GM18505 (cell line): ENCODE measurements around the gene IFT27.

ENCODE experiments used
- ATAC-seq: cut with Tn5 transposase; IDR thresholded peaks from one replicate; pipeline ENCODE4 v1.9.1; 2021; ENCODE audit not compliant: unreplicated experiment
- POLR2A ChIP-seq: IDR thresholded peaks from 4 replicates; pipeline ENCODE4 v1.6.1; 2011; ENCODE audit warnings: borderline replicate concordance; ENCODE audit not compliant: insufficient read depth, insufficient read length; ENCODE audit errors: extremely low read depth

Gene IFT27

DNA sequence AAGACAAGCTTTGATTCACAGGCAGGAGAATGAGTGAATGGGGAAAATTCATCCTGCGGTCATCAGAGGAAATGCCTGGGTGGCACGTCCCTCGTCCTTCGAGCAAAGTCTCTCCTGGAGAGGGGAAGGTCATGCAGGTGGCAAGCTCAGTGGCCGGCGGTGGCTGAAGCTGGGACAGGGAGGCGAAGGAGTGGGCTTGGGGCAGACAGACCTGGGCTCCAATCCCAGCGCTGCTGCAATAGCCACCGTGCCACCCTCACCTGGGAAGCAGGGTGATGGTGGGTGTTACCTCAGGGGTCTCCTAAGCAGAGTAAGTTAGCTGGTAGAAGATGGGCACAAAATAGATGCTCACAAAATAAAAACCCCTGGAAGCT lies 49.9 kb downstream of the IFT27 start:
- ATAC-seq, result no peak
- TF ChIP-seq POLR2A, result no peak

DNA sequence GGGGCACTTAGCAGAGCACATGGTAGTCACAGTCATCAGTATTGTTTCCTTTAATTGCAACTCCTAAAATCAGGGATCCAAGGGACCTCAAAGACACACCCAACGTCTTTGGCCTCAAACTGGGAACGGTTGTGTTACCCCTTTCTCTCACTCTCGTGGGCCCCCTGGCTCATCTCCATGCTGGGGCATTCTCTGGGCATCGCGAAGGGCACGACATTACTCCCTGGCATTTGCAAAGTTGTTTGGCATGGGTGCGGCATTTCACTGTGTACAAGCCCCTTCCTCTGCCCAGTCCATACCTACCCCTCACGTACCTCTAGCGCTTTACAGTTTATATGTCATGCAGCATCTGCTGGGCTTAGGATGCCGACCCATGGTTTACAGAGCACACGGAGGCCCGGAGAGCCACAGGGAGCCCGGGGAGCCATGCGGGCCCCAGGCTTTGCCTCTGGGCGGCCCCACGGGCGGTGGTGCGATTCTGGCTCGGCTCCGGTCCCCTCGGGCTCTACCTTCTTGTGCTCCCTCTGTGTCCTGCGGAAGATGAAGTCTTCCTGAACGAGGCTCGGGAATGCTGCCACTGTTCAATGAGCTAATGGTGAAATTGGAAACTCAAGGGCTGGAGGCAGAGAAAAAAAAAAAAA lies 50.4 kb downstream of the IFT27 start:
- no peak for TF ChIP-seq POLR2A
- ATAC-seq, result no peak

DNA sequence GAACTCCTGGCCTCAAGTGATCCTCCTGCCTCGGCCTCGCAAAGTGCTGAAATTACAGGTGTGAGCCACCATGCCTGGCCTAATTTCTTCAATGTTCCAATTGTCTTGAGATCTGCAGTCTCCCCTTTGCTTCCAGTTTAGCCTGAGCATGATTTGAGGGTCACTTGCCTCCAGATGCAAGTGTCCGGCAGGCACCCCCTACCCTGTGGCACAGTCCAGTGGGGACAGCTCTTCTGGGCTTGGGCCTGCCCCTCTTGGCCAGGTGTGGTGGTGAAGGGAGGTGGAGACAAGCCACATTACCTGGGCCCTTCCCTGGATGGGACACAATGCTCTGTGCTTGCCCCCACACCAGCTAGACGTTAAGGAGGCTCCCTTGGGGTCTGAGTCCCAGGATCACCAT lies 51.1 kb downstream of the IFT27 start:
- no peak for ATAC-seq
- no peak for TF ChIP-seq POLR2A

DNA sequence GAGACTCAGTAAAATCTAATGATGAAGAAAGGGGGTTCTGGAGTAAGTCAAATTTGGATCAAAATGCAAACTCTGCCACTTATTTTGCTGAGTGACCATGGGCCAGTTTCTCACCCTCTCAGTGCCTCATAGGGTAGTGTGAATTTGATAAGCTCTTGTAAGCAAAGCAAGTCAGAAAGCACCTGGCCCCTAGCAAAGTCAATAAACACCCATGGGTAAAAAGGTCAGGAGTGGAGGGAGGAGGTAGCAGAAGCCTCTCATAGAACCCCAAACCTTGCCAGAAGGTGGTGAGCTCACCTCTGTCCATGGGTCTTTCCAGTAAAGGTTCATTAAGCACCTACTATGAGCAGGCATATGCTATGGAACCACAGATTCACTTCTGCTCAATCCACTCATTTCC lies 53.9 kb downstream of the IFT27 start:
- ATAC-seq, result no peak
- no peak for TF ChIP-seq POLR2A

DNA sequence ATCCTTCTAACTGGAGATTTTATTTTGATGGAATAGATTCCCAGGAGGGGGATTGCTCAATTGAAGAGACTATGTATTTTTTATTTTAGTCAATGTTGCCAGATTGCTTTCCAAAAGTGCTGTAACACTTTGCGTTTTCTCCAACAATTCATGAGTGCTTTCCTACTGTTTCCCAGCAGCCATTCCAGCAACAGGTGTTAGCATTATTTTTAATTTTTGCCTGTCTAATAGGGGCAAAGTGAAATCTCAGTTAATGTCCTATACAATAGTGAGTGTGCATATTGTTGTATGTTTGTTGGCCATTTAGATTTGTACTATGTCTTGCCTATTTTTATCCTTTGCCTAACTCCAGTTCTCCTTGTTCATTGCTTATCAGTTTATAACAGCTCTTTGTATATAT lies 60.3 kb downstream of the IFT27 start:
- TF ChIP-seq POLR2A, result no peak
- ATAC-seq, result no peak

DNA sequence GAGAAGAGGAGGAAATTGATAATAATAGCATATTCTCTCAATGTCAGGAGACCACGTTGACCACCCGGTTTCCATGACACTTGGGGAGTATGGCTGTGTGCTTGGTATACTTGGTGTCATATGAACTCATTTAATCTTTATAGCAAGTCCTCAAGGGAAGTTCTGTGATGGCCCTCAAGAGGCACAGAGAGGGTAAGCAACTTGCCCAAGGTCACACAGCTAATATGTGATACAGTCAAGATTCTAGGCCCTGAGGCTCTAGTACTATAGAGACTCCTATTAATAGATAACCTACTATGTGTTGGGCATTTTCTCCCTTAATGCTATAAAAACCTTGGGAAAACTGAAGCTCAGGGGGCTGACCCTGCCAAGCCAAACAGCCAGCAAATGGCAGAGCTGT lies 61.8 kb downstream of the IFT27 start:
- TF ChIP-seq POLR2A, result no peak
- ATAC-seq, result no peak

DNA sequence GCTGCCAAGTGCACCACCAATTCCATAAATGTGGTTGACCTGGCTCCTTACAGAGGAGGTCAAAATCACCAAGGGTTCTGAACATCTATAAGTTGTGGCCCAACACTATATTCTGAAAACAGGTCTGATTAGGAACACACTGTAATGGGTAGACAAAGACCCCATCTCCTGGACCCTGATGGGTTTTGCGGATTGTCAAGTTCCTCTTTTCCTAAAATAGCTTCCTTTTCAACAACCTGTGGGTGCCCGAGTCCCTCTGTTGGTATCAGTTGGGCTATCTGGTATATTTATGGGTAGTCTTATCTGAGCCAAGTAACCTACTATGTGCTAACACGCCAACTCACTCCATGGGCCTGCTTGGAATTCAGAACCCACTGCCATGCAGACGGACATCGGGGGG lies 62.5 kb downstream of the IFT27 start:
- no peak for TF ChIP-seq POLR2A
- ATAC-seq, result no peak
